ENCODE measurements around the gene ZCCHC8.

GRCh38 chr12:122519418-122519817, 18.7 kb upstream of the ZCCHC8 start:
- no peak for TF ChIP-seq CTCF (conservative IDR thresholded peaks at IDR 0.05 in 1 of 2, IDR thresholded peaks at IDR 0.05 in 1 of 2; ENCODE audit: low read depth in 1 of 2, low read length in 2 of 2)
- no peak for TF ChIP-seq EZH2 (IDR thresholded peaks at IDR 0.05; ENCODE audit: low read length, missing control alignments)

Measured in fibroblast of lung (primary cell).